CD14-positive monocyte (primary cell): ENCODE data around the gene SNU13. TPM values are rescaled to one million over a fixed set of nuclear protein-coding genes. Genes with fewer than 3 reads are reported as not detected.

Source experiments
- DNase-seq, 3 donors: peaks; one replicate each; pipeline ENCODE4 v3.0.0-alpha.2; 2011 to 2022
- H2AFZ ChIP-seq: 2 replicates; pipeline ENCODE4 v1.6.0; 2012; ENCODE audit warnings: mild to moderate bottlenecking, low read depth, low read length, inconsistent platforms; ENCODE audit not compliant: insufficient read depth, poor library complexity, severe bottlenecking
- H3K27ac ChIP-seq, 2 donors: 1 replicate in 1 of 2; 2 replicates in 1 of 2; pipeline ENCODE4 v1.5.1; 2012 to 2013; ENCODE audit warnings: low read length in 2 of 2, control low read depth in 1 of 2, inconsistent platforms in 1 of 2, low read depth in 1 of 2, mild to moderate bottlenecking in 1 of 2
- H3K27me3 ChIP-seq, 2 donors: one replicate each; pipeline versions ENCODE4 v1.6.0 to v1.6.1; 2011 to 2013; ENCODE audit warnings: low read length in 2 of 2; ENCODE audit not compliant: control insufficient read depth in 2 of 2, insufficient read depth in 2 of 2
- H3K36me3 ChIP-seq, 2 donors: replicated peaks in 1 of 2; 1 replicate in 1 of 2; 2 replicates in 1 of 2; pipeline versions ENCODE4 v1.5.1 to v1.6.1; 2012 to 2013; ENCODE audit warnings: low read length in 2 of 2, control low read depth in 1 of 2, inconsistent platforms in 1 of 2, mild to moderate bottlenecking in 1 of 2; ENCODE audit not compliant: insufficient read depth in 2 of 2, control insufficient read depth in 1 of 2
- H3K4me1 ChIP-seq, 2 donors: 1 replicate in 1 of 2; 2 replicates in 1 of 2; pipeline versions ENCODE4 v1.5.1 to v1.6.1; 2012 to 2013; ENCODE audit warnings: low read length in 2 of 2, control low read depth in 1 of 2, inconsistent platforms in 1 of 2, mild to moderate bottlenecking in 1 of 2, moderate library complexity in 1 of 2; ENCODE audit not compliant: insufficient read depth in 2 of 2, control insufficient read depth in 1 of 2
- H3K4me2 ChIP-seq: replicated peaks from 2 replicates; pipeline ENCODE3; 2012; ENCODE audit warnings: low read length, moderate library complexity, mild to moderate bottlenecking; ENCODE audit not compliant: poor library complexity, severe bottlenecking; ENCODE audit errors: extremely low read depth
- H3K4me3 ChIP-seq, 3 experiments: fragments of 200-600 bp in 1 of 3; sonication (generic) in 1 of 3; replicated peaks in 1 of 3; 1 replicate in 2 of 3; 2 replicates in 1 of 3; pipeline ENCODE4 v1.5.1; 2011 to 2013; ENCODE audit warnings: low read length in 3 of 3, mild to moderate bottlenecking in 3 of 3, control low read depth in 2 of 3, low read depth in 2 of 3, inconsistent platforms in 1 of 3, moderate library complexity in 1 of 3
- H3K79me2 ChIP-seq: 2 replicates; pipeline ENCODE4 v1.6.0; 2012; ENCODE audit warnings: mild to moderate bottlenecking, control low read depth, inconsistent platforms, low read length, moderate library complexity; ENCODE audit not compliant: insufficient read depth
- H3K9ac ChIP-seq: 2 replicates; pipeline ENCODE4 v1.6.0; 2017; ENCODE audit warnings: low read length, mild to moderate bottlenecking; ENCODE audit not compliant: insufficient read depth, poor library complexity, severe bottlenecking
- H3K9me3 ChIP-seq, 2 donors: replicated peaks in 1 of 2; 1 replicate in 1 of 2; 2 replicates in 1 of 2; pipeline versions ENCODE4 v1.5.1 to v1.6.1; 2012 to 2013; ENCODE audit warnings: low read length in 2 of 2, control low read depth in 1 of 2; ENCODE audit not compliant: control insufficient read depth in 1 of 2, insufficient read depth in 1 of 2
- H4K20me1 ChIP-seq: 2 replicates; pipeline ENCODE4 v1.6.0; 2012; ENCODE audit warnings: mild to moderate bottlenecking, low read length, control low read depth, moderate library complexity; ENCODE audit not compliant: insufficient read depth
- H3K27ac Mint-ChIP-seq, 7 donors: one replicate each; pipeline ENCODE4 v1.8.0; 2020; ENCODE audit warnings: mild to moderate bottlenecking in 7 of 7, mixed read lengths in 7 of 7, moderate library complexity in 6 of 7, inconsistent platforms in 2 of 7
- H3K27me3 Mint-ChIP-seq, 3 donors: one replicate each; pipeline ENCODE4 v1.8.0; 2021 to 2022; ENCODE audit warnings: low read depth in 3 of 3, mild to moderate bottlenecking in 3 of 3, mixed read lengths in 3 of 3, moderate library complexity in 3 of 3, inconsistent platforms in 1 of 3
- H3K36me3 Mint-ChIP-seq, 2 donors: one replicate each; pipeline ENCODE4 v1.8.0; 2020; ENCODE audit warnings: mixed read lengths in 2 of 2, inconsistent platforms in 1 of 2, mild to moderate bottlenecking in 1 of 2
- H3K4me1 Mint-ChIP-seq: one replicate; pipeline ENCODE4 v1.8.0; 2020; ENCODE audit warnings: mild to moderate bottlenecking, mixed read lengths
- H3K4me3 Mint-ChIP-seq, 2 donors: one replicate each; pipeline ENCODE4 v1.8.0; 2020; ENCODE audit warnings: mild to moderate bottlenecking in 2 of 2, mixed read lengths in 2 of 2, moderate library complexity in 1 of 2
- H3K9me3 Mint-ChIP-seq, 7 donors: one replicate each; pipeline ENCODE4 v1.8.0; 2020 to 2022; ENCODE audit warnings: mixed read lengths in 7 of 7, mild to moderate bottlenecking in 6 of 7, moderate library complexity in 6 of 7, inconsistent platforms in 2 of 7
- WGBS: methylation state at CpG from one replicate; pipeline ENCODE4 v1.1.5; 2013; ENCODE audit warnings: missing lambda C conversion rate; ENCODE audit not compliant: insufficient coverage; 5-methylcytosine and 5-hydroxymethylcytosine counted together
- intact Hi-C, 2 donors: fragments of 100-400 bp; cut with micrococcal nuclease; formaldehyde crosslinking; loops; one replicate each; pipeline versions ENCODE4 v1.15.0 to v1.15.1; 2023
- polyA plus RNA-seq, 3 donors: library from polyadenylated mRNA; depleted of rRNA in 1 of 3; unstranded in 2 of 3; stranded (reverse) in 1 of 3; fragments of 300-500 nt in 2 of 3; fragments of >200 nt in 1 of 3; fragmentation: Illumina TruSeq in 2 of 3; gene quantifications; 1 replicate in 2 of 3; 2 replicates in 1 of 3; pipeline ENCODE4 v1.2.3, GENCODE V29; 2012 to 2021
- TF ChIP-seq, protein P1 (sequence below): fragments of 200-600 bp; IDR thresholded peaks from one replicate; pipeline ENCODE4 v1.8.0; 2022; ENCODE audit warnings: antibody characterized with exemption, mild to moderate bottlenecking

SNU13 gene
- polyA plus RNA-seq, 3 donors: 90.0 to 168 (median 168) TPM

DNA sequence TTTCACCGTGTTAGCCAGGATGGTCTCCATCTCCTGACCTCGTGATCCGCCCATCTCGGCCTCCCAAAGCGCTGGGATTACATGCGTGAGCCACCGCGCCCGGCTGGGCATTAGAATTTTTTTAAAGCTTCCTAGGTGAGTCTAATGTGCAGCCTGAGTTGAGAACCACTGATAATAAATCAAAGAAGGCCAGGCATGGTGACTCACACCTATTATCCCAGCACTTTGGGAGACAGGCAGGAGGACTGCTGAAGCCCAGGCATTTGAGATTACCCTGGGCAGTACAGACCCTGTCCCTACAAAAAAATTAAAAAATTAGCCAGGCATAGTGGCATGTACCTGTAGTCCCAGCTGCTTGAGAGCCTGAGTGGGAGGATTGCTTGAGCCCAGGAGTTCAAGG, 24.3 kb upstream of the SNU13 start:
- H3K4me3 ChIP-seq: no peak overlapping the region
- Mint-ChIP-seq H3K27me3 (peaks cover 4 to 10% (median 4%) of the 10 kb centered on the region in 3 donors), H3K4me3 (no peak overlapping the region), H3K36me3 (no peaks in the 10 kb centered on the region), H3K27ac (no peak overlapping the region), H3K4me1 (no peaks in the 10 kb centered on the region), H3K9me3 (no peaks in the 10 kb centered on the region)
- H2AFZ ChIP-seq: no peak overlapping the region
- 71% methylated on average over 1 of the region's 9 CpGs for whole genome bisulfite sequencing
- H3K9ac ChIP-seq: no peak overlapping the region
- H3K36me3 ChIP-seq: no peaks in the 10 kb centered on the region
- no peaks in the 10 kb centered on the region for H3K9me3 ChIP-seq
- no peak for DNase-seq
- H4K20me1 ChIP-seq: no peaks in the 10 kb centered on the region
- no peak overlapping the region for H3K4me2 ChIP-seq
- no peaks in the 10 kb centered on the region for H3K4me1 ChIP-seq
- H3K79me2 ChIP-seq: no peaks in the 10 kb centered on the region
- TF ChIP-seq, protein P1, sequence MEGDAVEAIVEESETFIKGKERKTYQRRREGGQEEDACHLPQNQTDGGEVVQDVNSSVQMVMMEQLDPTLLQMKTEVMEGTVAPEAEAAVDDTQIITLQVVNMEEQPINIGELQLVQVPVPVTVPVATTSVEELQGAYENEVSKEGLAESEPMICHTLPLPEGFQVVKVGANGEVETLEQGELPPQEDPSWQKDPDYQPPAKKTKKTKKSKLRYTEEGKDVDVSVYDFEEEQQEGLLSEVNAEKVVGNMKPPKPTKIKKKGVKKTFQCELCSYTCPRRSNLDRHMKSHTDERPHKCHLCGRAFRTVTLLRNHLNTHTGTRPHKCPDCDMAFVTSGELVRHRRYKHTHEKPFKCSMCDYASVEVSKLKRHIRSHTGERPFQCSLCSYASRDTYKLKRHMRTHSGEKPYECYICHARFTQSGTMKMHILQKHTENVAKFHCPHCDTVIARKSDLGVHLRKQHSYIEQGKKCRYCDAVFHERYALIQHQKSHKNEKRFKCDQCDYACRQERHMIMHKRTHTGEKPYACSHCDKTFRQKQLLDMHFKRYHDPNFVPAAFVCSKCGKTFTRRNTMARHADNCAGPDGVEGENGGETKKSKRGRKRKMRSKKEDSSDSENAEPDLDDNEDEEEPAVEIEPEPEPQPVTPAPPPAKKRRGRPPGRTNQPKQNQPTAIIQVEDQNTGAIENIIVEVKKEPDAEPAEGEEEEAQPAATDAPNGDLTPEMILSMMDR: no peak
- intact Hi-C loops: no loop called here
- no peak overlapping the region for H3K27ac ChIP-seq
- H3K27me3 ChIP-seq: no peaks in the 10 kb centered on the region

DNA sequence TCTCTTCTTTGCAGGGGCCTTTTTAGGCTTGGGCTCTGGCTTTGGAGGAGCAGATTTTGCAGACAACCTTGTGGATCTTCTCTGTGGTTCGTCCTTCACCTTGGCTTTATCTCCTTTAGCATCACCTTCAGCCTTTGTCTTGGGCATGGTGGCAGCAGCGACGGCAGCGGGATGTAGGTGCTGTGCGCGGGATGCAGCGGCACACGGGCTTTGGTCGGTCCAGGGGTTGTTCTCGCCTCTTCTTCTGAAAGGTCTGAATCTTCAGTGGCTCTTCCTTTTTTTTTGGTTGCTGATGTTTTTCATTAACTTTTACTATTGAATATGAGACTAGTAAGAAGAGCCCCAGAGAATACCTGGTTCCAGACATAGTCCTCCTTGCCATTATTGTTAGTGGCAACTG, 20.7 kb upstream of the SNU13 start:
- no peak overlapping the region for H3K27ac Mint-ChIP-seq
- Histone ChIP-seq H3K27me3 (no peaks in the 10 kb centered on the region), H4K20me1 (no peaks in the 10 kb centered on the region), H3K9me3 (no peaks in the 10 kb centered on the region), H3K4me3 (no peak overlapping the region), H2AFZ (no peak overlapping the region), H3K79me2 (no peaks in the 10 kb centered on the region), H3K4me1 (no peaks in the 10 kb centered on the region), H3K4me2 (no peak overlapping the region), H3K9ac (no peak overlapping the region), H3K36me3 (no peaks in the 10 kb centered on the region), H3K27ac (no peak overlapping the region)
- H3K4me3 Mint-ChIP-seq: no peak overlapping the region
- DNase-seq: no peak
- TF ChIP-seq, protein P1: no peak
- no peaks in the 10 kb centered on the region for H3K4me1 Mint-ChIP-seq
- H3K9me3 Mint-ChIP-seq: no peaks in the 10 kb centered on the region
- WGBS: 96% methylated on average over 10 of the region's 10 CpGs
- H3K36me3 Mint-ChIP-seq: no peaks in the 10 kb centered on the region
- H3K27me3 Mint-ChIP-seq: peaks cover 2 to 4% (median 2%) of the 10 kb centered on the region in 3 donors
- intact Hi-C loops: no loop called here
